ENCODE data around the gene RAD50.

RAD50 gene

DNA sequence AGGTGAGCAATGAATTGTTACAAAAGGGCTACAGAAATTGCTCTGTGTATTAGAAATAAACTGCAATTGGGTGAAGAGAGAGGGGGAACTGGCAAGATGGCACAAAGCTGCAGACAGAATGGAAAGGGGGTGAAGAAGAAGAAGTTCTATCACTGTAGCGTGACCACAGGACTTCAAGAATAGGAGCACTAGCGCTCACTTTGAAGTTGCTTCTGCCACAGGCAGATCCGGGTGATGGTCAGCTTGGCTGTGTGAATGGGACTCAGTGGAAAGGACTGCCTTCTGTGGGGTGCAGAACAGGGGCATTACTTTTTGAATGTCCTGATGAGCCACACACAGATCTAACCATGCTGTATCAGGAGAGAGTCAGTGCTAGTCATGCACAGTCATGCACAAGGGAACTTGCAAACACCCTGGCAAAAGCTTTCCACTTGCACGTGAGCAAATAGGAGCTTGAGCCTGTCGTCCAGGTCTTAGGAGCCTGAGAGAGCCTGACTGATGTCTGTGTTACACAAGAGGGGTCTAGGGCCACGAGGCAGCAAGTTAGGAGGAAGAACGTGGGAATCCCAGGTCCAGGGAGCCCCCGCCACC, 29.7 kb upstream of the RAD50 start:
- in situ Hi-C loops (cut with MboI; ENCODE audit: low sequenced_read_pairs, unreplicated experiment) = loop anchor here (10.0 kb wide), 1 partner anchor 288 kb away; the partner anchor contains the start of gene SOWAHA
- no peak for DNase-seq (ENCODE audit: low spot score)

DNA sequence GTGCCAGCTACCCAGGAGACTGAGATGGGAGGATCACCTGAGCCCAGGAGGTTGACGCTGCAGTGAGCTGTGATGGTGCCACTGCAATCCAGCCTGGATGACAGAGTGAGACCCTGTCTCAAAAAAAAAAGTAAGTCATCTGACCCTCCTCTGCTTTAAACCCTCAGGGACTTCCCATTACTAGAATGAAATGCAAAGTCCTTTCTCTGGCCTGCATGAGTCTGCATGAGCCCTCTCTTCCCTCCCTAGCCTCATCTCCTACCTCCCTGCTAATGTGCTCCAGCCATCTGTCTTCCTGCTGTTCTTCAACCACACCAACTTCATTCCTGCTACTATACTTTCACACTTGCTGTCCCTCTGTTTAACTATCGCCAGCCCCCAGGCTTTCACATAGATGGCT, 28.8 kb upstream of the RAD50 start:
- DNase-seq (ENCODE audit: low spot score) = no peak
- TF ChIP-seq, protein P1, sequence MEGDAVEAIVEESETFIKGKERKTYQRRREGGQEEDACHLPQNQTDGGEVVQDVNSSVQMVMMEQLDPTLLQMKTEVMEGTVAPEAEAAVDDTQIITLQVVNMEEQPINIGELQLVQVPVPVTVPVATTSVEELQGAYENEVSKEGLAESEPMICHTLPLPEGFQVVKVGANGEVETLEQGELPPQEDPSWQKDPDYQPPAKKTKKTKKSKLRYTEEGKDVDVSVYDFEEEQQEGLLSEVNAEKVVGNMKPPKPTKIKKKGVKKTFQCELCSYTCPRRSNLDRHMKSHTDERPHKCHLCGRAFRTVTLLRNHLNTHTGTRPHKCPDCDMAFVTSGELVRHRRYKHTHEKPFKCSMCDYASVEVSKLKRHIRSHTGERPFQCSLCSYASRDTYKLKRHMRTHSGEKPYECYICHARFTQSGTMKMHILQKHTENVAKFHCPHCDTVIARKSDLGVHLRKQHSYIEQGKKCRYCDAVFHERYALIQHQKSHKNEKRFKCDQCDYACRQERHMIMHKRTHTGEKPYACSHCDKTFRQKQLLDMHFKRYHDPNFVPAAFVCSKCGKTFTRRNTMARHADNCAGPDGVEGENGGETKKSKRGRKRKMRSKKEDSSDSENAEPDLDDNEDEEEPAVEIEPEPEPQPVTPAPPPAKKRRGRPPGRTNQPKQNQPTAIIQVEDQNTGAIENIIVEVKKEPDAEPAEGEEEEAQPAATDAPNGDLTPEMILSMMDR (IDR thresholded peaks at IDR 0.05; ENCODE audit: borderline replicate concordance, control extremely low read depth, extremely low read depth, insufficient read depth, missing control alignments) = no peak
- in situ Hi-C loops (cut with MboI; ENCODE audit: low sequenced_read_pairs, unreplicated experiment) = loop anchor here (10.0 kb wide), 1 partner anchor 287 kb away; the partner anchor contains the start of gene SOWAHA

More for the DNA sequence above, 29.7 kb upstream of the RAD50 start:
- TF ChIP-seq, protein P1 (IDR thresholded peaks at IDR 0.05; ENCODE audit: borderline replicate concordance, control extremely low read depth, extremely low read depth, insufficient read depth, missing control alignments) = no peak

DNA sequence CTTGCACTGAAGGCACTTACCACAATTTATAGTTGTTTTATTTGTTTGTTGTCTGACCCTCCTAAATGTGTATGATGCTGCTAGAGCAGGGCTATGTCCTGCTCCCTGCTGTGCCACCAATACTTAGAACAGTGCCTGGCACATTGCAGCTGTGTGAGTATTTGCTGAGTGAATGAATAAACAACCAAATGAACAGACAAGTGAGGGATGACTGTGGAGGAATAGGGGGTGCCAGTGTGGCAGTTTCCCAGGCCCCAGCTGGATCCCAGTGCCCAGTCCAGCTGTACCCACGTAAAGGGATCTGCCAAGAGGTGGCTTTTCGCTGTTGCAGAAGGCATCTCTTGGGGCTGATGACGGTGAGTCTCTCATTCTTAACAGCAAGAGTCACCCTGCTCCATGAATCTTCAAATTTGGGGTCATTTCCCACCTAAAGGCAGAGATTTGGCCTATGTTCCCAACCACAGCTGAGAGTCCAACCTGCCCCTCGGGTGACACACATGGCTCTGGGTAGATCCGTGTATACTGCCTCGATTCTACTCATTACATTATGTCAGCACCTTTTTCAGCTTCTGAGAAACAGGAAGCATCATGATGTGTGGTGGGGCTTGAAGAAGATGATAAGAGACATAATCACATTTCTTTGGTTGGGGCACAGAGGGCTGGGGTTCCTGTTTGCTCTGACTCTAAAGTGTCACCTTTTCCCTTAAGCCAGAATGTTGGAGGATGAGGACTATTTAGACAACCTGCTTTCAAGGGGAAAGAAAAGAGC, 27.7 kb upstream of the RAD50 start:
- TF ChIP-seq, protein P1 (IDR thresholded peaks at IDR 0.05; ENCODE audit: borderline replicate concordance, control extremely low read depth, extremely low read depth, insufficient read depth, missing control alignments) = no peak
- DNase-seq (ENCODE audit: low spot score) = no peak
- in situ Hi-C loops (cut with MboI; ENCODE audit: low sequenced_read_pairs, unreplicated experiment) = loop anchor here (10.0 kb wide), 1 partner anchor 286 kb away; the partner anchor contains the start of gene SOWAHA

DNA sequence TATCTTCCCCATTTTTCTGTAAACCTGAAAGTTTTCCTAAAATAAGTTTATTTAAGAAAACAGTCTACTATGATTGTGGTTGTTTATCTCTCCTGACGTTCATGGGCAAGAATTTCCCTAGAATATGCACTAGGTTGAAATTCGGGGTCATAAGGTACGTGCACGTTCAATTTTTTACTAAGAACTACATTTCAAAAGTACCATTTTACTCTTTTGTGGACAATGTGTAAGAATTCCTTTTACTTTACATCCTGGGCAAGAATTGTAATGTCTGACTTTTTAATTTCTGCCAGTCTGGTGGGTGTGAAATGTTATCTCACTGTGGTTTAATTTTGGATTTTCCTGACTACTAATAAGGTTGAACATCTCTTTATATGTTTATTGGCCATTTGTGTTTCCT, 25.8 kb upstream of the RAD50 start:
- DNase-seq (ENCODE audit: low spot score) = no peak
- TF ChIP-seq, protein P1 (IDR thresholded peaks at IDR 0.05; ENCODE audit: borderline replicate concordance, control extremely low read depth, extremely low read depth, insufficient read depth, missing control alignments) = no peak
- in situ Hi-C loops (cut with MboI; ENCODE audit: low sequenced_read_pairs, unreplicated experiment) = no loop called here

DNA sequence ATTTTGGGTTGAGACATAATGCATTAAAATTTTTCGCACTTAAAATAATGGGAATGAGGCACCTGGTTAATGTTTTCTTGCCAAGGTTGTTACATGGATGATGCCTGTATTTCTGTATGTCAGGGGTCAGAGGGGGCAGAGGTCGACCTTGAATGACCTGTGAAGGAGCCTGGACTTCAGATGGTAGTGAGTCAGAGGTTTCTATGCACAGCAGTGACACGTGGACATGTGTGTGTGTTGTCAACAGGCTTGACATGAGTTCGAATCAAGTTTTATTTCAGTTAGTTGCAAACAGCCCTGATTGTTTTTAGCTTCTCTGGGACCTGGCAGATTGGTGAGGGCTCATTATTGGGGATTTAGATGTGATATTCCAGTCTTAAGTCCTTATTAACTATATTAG, 17.1 kb upstream of the RAD50 start:
- in situ Hi-C loops (cut with MboI; ENCODE audit: low sequenced_read_pairs, unreplicated experiment) = no loop called here
- TF ChIP-seq, protein P1 (IDR thresholded peaks at IDR 0.05; ENCODE audit: borderline replicate concordance, control extremely low read depth, extremely low read depth, insufficient read depth, missing control alignments) = no peak
- no peak for DNase-seq (ENCODE audit: low spot score)

DNA sequence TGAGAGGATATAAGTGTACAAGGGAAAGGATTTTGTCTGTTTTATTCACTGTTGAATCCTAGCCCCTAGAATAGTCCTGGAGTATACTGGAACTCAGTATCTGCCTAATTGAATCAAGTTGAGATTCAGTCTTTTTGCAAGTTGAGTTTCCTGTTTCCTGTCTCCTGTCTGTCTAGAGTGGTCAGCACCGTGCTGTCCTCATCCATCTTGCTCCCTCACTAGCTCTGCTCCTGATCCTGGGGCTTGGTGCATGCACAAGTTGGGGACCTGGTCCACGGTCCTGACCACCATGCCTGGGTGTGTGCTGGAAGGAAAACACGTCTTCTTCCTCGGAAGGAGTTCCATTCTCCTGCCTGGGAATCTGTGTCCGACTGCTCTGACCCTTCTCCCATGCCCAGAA, 16.6 kb upstream of the RAD50 start:
- in situ Hi-C loops (cut with MboI; ENCODE audit: low sequenced_read_pairs, unreplicated experiment) = no loop called here

More for the DNA sequence above, 16.6 kb upstream of the RAD50 start:
- no peak for DNase-seq (ENCODE audit: low spot score)
- TF ChIP-seq, protein P1 (IDR thresholded peaks at IDR 0.05; ENCODE audit: borderline replicate concordance, control extremely low read depth, extremely low read depth, insufficient read depth, missing control alignments) = no peak
